Measurements from ENCODE around the gene DMD.

DMD gene

DNA sequence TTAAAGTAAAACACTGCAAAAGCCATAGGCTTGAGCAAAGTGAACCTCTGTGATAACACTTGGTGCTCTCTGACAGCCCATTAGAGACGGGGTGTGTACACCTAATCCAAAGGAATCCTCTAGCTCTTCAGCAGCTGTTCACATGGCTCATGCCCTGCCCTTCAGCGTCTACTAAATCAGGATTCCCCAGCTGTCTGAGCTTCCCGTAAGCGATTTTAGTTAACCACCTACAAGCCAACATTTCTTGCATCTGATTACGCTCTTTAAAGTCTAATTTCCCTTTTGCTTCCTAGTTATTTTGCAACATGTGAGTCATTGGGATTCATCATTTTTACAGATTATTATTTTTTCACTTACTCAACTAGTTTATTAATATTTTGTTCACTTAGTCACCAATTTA lies 6.5 kb downstream of the DMD start:
- DNase-seq (ENCODE audit: low read depth) = no peak
- no peak for TF ChIP-seq CTCF (IDR thresholded peaks at IDR 0.05; ENCODE audit: low read depth, low read length, missing control alignments)
- H3K4me3 ChIP-seq (ENCODE audit: low read depth, low read length) = no peak overlapping the region

GRCh38 chrX:33198561-33199279 lies 12.6 kb downstream of the DMD start:
- TF ChIP-seq CTCF (IDR thresholded peaks at IDR 0.05; ENCODE audit: low read depth, low read length, missing control alignments) = no peak
- no peak for DNase-seq (ENCODE audit: low read depth)
- no peak overlapping the region for H3K4me3 ChIP-seq (ENCODE audit: low read depth, low read length)

- no peak for DNase-seq (ENCODE audit: low read depth)
- TF ChIP-seq CTCF (IDR thresholded peaks at IDR 0.05; ENCODE audit: low read depth, low read length, missing control alignments) = no peak
- H3K4me3 ChIP-seq (ENCODE audit: low read depth, low read length) = no peak overlapping the region
Measured at GRCh38 chrX:33195698-33196097, 15.7 kb downstream of the DMD start.

- no peak for DNase-seq (ENCODE audit: low read depth)
- no peak for TF ChIP-seq CTCF (IDR thresholded peaks at IDR 0.05; ENCODE audit: low read depth, low read length, missing control alignments)
- H3K4me3 ChIP-seq (ENCODE audit: low read depth, low read length) = no peak overlapping the region
Measured at GRCh38 chrX:33194876-33195433, 16.4 kb downstream of the DMD start.

DNA sequence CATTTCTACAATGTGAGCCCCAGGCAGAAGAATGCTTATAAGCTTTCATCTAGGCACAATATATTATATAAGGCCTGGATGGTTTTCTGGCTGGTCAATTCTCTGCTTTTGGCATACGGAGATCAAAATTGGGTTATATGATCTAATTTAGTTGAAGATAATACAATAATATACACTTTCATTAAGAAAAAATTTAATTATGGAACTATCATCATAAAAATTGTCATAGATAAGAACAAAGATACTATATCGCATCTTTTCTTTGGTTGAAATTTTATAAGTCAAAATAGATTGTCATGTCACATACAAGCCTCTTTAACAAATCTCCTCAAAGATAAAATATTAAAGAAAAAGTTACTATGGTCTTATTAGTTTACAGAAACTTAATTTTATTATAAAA lies 17.1 kb downstream of the DMD start:
- no peak overlapping the region for H3K4me3 ChIP-seq (ENCODE audit: low read depth, low read length)
- no peak for TF ChIP-seq CTCF (IDR thresholded peaks at IDR 0.05; ENCODE audit: low read depth, low read length, missing control alignments)
- DNase-seq (ENCODE audit: low read depth) = no peak

GRCh38 chrX:33190016-33190415 lies 21.3 kb downstream of the DMD start:
- H3K4me3 ChIP-seq (ENCODE audit: low read depth, low read length) = no peak overlapping the region
- no peak for TF ChIP-seq CTCF (IDR thresholded peaks at IDR 0.05; ENCODE audit: low read depth, low read length, missing control alignments)
- no peak for DNase-seq (ENCODE audit: low read depth)

- H3K4me3 ChIP-seq (ENCODE audit: low read depth, low read length) = no peak overlapping the region
- no peak for DNase-seq (ENCODE audit: low read depth)
- no peak for TF ChIP-seq CTCF (IDR thresholded peaks at IDR 0.05; ENCODE audit: low read depth, low read length, missing control alignments)
Measured at GRCh38 chrX:33188881-33189280, 22.5 kb downstream of the DMD start.

All from GM12864 (cell line).